NCI-H187 (cell line): Measurements from ENCODE around the gene SP1.
"Not testable (repeated sequence)": the region's sequence is repeated elsewhere in the genome, so short reads cannot be mapped to it uniquely, and the experiment has no call there.

Source experiments
- DNase-seq, 2 experiments: peaks; one replicate each; lab custom pipeline; 2025; lab: John Stamatoyannopoulos, UW

Gene SP1

DNA sequence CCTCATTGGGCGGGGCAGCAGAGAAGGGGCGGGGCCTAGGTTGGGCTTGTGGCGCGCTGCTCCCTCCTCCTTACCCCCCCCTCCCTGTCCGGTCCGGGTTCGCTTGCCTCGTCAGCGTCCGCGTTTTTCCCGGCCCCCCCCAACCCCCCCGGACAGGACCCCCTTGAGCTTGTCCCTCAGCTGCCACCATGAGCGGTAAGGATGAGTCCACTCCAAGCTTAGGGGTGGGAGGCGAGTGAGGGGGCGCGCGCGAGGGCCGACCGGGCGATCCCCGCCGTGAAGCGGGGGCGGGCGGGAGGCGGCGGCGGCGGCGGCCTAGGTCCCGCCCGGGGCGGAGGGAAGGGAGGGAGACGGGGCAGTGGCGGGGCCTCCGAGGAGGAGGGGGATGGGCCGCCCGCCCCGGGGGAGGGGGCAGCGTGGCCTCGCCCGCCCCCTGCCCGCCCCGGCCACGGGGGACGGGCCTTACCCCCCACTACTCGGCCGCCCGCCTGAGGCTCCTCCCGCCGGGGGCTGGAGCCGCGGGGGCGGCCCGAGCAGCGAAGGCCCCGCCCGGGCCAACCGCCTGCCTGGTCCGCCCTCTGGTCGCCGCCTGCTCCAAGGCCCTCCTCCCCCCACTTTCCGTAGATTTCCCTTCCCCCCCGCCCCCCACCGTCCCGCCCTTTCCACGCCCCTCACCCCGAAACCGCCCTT is at the start of gene SP1:
Gene SP1 (plus strand): TSS at position 73 of the 690 bp plus-strand sequence. CDS start 116 bp downstream, at position 189.
- DNase-seq: peak; percentile 66 to 89

DNA sequence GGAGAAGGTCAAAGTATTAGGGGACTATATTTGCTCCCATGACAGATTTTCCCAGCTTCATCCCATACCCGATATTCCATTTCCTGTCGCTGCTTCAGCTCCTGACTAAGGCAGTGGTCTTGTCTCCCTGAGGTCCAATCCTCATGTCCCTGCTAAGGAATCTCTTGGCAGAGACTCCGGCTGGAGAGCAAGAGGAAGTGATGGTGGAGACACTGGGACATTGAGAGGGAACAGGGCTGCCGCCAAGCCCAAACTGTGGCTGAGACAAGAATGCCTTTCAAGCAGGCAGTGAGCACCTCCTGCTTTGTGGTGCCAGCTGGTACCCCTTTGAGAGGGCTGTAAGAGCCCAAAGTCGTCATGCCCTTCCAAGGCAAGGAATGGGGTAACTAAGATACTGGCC is 49.3 kb upstream of the SP1 start:
- no peak for DNase-seq

DNA sequence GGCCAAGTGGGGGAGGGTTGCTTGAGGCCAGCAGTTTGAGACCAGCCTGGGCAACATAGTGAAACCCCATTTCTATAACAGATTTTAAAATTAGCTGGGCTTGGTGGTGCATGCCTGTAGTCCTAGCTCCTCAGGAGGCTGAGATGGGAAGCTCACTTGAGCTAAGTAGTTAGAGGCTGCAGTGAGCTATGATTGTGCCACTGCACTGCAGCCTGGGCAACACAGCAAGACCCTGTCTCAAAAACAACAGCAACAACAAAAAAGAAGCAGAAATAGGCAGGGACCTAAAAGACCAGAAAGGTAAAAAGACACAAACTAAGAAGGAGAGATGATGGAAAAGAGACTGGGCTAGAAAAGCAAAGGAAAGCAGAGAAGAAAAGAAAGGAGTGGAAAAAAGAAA is 47.6 kb upstream of the SP1 start:
- not testable (repeated sequence) for DNase-seq

DNA sequence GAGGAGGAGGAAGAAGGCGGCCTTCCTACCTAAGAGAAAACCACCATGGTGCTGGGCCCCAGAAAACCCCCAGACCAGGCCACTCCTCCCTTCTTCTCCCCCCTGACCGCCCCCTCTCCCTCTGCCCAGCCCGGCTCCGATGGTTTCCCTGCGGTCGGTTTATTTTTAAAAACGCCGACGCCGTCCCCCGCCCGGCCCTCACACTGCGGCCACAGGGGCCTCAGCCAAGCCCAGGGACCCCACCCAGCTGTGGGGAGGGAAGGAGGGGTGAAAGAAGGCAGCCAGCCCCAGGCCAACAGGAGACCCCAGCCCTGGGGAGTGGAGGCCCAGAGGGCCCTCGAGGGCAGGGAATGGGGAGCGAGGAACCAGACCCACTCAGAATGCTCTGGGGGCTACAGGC is 47.2 kb upstream of the SP1 start:
- no peak for DNase-seq

DNA sequence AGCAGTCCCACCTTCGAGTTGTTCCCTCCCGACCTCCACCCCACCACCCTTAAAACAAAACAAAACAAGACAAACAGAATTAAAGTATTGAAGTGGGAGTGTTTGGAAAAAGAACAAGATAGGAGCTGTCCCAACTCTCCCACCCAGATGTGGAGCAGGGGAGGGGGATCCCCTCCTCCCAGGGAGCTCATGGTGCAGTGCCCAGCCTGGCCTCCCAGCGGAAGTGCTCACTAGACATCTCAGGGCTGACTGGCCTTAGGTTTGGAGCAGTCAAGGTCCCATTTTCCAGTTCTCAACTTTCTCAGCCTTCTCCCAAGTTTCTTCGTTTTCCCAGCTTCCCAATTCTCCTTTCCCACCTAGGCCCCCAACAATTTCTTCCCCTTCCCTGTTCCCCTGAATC is 46.7 kb upstream of the SP1 start:
- no peak for DNase-seq

DNA sequence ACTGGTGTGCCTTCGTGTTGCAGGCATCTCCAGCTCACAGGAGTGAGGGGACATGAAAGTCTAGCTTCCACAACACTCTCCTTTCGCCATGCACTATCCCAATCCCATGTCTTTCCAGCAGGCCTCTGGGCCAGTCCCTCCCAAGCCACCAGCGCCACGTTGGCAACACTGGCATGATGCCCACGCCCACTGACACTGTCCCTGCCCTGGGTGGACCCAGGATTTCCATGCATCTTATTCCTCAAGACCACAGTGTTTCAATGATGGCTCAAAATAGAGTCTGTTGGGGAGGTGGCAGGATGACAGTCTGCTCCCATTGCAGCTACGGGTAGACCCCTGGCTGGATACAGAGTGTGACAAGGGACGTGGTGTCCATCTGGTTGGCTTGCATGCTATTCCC is 46.1 kb upstream of the SP1 start:
- DNase-seq: no peak

DNA sequence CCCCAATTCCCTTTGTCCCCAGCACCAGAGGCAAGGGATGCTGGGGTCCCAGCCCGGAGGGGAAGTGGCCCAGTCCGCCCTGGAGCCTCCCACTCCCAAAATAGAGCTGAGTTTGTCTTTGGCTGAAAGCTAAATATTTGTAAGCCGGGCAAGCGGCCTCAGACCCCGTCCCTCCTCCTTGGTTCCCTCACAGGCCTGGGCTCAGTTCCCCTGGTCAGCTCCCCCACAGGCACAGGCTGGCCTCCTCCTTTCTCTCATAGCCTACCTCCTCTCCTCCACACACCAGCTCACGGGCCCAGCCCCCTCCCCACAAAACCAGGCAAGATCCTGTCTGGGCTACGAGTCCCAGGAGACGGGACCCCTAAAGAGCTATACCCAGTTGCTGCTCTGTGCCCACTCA is 45.2 kb upstream of the SP1 start:
- DNase-seq: no peak

DNA sequence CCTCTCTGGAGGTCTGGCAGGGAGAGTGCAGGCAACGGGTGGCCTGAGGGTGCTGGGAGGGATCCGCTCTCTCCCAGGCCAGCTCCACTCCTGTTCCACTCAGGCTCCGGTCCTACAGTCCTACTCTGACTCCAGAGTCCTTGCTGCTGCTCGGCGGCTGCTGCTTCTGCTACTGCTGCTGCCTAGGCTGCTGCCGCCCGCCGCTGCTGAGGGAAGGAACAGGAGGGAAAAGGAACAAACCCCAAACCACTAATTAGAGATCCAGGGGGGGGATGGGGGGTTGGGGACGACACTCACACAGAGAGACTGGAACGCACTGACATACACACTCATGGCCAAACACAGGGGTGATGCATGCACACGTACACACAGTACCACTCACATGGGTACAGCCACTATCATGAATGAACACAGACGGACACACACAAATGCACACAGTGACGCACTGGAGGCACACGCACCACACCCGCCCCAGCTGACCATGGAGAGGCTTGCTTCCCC is 43.7 kb upstream of the SP1 start, which contains the start of gene SP7:
Gene SP7 (minus strand): TSS at position 174 of the 501 bp plus-strand sequence. CDS start 708 bp downstream, outside the sequence.
- DNase-seq: no peak

DNA sequence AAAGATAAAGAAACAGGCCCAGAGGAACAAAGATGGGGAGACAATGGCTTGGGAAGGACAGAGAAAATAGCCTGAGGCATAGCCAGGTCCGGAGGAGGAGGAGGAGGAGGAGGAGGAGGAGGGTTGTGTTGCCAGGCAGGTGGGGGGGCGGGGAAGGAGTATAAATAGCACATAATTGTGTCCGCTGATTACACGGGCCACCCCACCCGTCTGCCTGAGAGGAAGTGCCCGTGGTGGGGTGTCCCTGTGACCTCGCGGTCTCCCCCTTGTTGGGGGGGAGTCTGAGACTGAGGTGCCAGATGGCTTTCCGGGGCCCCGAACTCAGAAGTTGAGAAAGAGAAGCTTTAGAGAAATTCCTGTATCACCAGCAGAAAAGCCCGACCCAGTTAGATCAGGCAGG is 42.0 kb upstream of the SP1 start:
- no peak for DNase-seq

DNA sequence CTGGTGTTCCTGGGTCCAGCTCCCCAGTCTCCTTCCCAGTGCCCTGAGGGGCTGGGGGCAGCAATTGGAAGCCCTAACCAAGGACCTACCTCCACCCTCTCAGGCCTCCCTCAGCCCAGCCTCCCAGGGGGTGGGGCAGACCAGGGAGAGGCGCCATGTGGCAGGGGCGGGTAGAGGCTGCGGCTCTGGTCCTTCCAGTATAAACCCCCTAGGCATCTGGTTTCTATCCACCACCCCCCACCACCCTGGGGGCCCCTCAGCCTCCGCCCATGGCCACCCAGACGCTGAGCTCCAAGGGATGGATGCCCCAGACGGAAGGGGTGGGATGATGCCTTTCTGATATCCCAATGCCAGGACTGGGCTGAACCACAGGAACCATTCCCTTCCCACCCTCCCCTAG is 41.1 kb upstream of the SP1 start:
- no peak for DNase-seq

DNA sequence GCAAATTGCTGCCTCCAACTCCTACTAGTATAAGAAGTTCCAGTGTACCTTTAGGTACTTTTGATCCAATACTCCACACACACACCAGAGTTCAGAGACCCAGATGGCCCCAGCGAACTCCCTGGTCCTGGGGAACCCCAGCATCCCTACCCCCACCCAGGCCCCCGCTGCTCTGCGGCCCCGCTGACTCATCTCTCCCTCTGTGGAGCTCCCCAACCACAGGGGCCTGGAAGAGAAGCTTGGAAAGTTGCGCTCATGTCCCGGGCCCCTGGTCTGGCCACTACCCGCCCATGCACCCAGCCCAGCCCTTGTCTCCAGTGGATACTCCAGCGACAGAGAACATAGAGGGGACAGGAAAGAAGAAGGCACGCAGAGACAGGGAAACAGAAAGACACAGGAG is 39.6 kb upstream of the SP1 start:
- DNase-seq: no peak

DNA sequence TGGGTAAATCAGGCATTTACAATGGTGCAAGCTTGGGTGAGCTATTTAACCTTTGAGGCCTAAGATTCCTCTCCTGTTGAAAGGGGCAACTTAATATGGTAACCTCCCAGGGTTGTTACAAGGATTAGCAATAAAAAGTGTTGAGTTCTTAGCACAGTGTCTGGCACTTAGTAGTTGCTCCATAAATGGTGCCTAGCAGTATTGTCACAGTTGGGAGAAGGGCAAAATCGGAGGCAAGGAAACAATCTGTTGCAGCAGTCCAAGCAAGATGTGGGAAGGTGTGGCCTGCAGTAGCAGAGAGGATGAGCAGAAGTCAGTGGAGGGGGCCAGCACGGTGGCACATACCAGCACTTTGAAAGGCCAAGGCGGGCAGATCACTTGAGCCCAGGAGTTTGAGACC is 36.5 kb upstream of the SP1 start:
- no peak for DNase-seq

DNA sequence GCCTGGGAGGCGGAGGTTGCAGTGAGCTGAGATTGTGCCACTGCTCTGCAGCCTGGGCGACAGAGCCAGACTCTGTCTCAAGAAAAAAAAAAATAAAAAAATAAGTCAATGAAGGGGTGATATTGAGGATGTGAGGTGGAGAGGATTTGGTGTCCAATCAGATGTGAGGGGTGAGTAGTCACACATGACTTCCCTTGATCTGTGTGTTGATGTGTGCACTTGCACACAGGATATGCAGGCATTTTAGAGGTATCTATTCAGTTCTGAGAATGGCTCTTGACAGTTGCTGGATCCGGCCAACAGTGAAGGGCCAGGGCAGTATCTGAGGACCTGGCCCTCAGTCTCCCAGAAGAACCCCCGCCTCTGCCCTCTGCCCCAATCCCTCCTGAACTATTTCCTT is 36.0 kb upstream of the SP1 start:
- no peak for DNase-seq

DNA sequence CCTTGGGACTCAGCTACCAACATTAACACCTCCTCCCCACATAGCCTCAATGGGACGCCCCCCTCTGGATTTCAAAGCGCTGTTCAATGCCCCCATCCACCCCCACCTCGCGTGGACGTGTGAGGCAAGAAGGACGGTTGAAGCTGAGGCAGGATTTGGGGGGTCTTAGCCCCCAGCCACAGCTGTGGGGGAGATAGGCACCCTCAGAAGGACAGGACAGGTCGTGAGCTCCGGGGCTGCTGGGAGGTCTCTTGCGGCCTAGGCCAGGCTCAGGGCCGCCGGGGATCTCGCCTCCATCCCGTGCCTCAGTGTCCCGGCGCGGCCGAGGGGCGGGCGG is 35.5 kb upstream of the SP1 start:
- DNase-seq: no peak

DNA sequence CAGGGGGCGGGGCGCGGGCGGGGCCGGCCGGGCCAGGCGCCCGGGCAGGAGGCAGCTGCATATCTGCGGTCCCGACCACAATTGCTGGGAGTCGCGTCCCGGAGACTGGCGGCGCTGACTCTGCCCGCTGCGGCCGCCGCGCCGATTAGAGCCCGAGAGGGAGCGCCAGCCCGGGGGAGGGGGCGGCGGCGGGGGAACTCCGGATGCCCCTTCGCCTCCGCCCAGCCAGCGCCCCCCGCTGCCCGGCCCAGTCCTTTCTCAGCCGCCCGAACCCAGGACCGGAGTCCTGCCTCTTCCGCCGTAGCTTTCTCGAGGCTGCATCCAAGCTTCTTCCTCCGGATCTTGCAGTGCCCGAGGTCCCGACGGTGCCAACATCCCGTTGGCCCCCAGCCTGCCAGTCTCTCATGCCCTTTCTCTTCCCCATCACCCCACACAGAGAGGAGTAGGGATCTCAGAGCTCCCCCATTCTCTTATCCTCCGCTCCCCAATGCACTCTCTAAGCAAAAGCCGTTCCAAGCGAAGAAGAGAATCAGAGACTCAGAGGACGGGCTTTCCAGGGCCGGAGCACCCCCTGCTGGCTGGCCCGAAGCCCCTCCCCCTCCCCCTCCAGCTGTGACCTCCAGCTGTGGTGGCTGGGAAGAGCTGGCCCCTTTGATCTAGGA is 35.0 kb upstream of the SP1 start:
- peak in 1 of 2 experiments; percentile 27 for DNase-seq

DNA sequence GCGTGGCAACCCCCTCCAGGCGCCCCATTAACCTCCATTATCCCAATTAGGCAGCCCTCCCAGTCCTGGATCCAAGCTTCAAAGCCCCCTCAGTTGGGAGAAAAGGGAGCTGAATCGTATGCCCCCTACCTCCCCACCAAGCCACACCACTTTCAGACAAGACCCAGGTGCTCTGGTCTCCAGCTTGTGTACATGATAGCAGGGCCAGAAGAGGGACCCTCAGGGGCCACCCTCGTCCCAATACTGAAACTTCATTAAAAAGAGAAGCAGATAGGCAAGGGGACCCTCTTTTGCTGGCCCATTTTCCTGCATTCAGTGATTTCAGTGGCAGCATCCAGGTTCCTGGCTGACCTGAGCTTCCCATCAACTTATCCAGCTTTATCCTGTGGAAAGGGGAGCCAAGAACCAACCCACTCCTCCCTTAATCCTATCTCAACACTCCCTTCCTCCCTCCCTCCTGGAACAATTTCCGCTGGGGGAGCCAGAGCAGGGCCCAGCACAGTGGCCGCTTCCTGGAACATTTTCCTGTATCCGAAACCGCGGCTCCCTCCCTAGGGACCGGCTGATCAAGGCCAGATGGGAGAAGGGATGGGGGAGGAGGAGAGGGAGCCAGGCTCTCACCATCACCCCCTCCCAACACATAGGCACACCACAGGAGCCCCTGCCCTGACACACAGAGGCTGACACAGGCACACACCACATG is 34.3 kb upstream of the SP1 start:
- no peak for DNase-seq

DNA sequence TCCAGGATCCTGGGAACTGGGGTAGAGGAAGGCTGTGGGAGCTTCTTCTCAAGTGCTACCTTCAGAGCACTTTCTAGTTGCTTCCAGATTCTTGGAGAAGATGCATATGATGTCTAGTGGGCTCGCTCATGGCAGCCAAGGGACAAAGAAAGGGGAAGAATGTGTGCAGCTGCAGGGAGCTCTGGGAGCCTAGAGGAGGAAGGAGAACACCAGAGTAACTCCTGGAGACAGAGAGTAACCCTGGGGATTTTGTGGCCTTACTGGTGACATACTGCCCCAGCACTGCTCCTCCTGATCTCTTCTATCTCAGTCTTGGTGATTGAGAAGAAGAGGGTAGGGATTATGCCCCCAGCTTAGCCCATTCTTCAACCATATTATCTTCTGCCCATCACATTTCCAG is 33.5 kb upstream of the SP1 start:
- no peak for DNase-seq

DNA sequence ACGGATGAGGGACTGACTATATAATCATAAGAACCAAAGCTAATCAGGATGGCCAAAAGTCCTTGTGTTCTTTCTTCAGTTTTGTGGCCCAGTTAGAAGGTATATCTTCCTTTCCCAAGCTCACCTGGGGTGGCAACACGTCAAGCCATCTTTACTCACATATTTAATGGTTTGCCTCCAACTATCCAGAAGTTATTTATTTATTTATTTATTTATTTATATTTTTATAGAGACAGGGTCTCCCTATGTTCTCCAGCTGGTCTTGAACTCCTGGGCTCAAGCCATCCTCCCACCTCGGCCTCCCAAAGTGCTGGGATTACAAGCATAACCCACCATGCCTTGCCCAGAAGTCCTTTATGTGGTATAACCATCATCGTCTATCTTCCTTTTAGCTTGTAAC is 32.1 kb upstream of the SP1 start:
- no peak for DNase-seq

DNA sequence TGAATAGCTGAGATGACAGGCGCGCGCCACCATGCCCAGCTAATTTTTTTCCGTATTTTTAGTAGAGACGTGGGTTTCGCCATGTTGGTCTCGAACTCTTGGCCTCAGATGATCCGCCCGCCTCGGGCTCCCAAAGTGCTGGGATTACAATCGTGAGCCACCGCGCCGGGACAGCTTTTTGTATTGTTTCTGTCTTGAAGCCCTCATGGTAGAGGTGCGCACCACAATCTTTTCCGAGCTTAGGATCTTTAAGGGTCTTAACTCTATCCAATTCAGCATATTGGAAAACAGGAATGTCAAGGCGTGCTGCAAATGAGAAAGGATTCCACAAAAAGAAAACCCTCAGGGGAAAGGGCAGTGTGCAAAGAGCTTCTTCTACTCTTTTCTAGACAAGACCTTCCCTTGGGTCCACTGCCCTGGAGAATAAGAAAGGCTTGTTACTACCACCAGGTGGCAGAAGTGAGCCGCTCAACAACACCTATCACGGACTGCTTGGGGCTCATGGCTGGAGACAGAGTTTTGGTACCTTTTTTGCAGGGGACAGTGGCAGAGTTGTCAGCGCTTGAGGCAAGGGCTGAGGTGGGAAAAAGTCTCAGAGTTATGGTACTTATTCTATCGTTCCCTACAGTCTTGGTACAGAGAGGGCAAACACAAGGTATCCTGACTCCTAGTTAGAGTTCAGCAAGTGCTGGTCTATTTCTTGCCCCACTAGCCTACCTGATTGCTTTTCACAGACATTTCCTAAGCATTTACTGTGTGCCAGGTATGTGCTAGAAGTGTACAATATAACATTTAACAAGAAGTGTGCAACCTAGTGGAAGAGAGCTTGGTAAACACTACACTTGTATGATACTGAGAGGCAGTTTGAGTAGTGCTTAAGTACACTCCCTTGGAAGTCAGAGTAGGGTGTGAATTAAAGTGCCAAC is 27.4 kb upstream of the SP1 start:
- DNase-seq: peak; percentile 67

DNA sequence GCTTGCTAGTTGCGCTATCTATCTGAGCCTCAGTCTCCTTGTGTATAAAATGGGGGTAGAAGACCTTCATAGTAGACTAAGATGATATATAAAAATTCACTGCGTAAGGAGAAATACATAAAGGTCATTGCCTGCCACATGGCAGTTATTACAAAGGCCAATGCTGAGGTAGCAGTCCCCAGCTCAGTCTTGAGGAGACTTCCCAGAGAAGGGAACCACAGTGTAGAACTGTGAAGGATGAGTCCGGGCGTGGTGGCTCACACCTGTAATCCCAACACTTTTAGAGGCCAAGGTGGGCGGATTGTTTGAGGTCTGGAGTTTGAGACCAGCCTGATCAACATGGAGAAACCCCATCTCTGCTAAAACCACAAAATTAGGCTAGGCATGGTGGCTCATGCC is 26.7 kb upstream of the SP1 start:
- no peak for DNase-seq

DNA sequence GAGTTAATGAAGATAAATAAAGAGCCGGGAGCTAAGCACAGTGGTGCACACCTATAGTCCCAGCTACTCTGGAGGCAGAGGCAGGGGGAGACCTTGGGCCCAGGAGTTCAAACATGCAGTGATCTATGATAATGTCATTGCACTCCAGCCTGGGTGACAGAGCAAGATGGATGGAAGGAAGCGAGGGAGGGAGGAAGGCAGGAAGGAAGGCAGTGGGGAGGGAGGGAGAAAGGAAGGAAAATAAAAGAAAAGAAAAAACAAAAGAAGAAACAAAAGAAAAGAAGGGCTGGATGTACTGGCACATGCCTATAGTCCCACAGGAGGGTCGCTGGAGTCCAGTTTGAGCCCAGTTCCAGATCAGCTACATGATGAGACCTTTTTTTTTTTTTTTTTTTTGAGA is 24.9 kb upstream of the SP1 start:
- DNase-seq: no peak

DNA sequence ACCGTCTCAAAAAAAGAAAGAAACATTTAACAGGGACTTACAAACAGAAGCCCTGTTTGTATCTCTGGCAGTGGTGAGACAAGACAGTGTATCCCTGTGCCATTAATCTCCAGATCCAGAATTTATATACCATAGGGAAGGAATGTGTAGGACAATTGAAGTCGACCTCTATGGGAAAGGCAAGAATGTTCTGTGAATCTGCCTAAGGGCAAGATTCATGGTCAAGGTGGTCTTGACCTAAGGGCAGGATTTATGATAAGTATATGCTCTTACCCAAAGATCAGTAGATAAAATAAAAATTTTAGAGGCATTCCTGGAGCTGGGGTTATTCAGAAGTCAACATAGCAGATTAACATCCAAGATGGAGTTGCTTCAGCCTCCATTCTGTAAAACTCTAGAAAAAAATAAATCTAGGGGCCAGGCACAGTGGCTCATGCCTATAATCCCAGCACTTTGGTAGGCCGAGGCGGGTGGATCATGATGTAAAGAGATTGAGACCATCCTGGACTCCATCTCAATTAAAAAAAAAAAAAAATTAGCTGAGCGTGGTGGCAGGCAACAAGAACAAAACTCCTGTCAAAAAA is 21.0 kb upstream of the SP1 start:
- DNase-seq: no peak
